GM23248 (cell line): Measurements from ENCODE around the gene LRMDA. TPM values are rescaled to one million over a fixed set of nuclear protein-coding genes. Genes with fewer than 3 reads are reported as not detected.

Experiments
- DNase-seq: peaks from one replicate; pipeline ENCODE4 v3.0.0-alpha.2; 2015
- H2AFZ ChIP-seq: fragments of 200-600 bp; sonication (generic); 2 replicates; pipeline ENCODE4 v1.6.1; 2016; ENCODE audit warnings: antibody characterized with exemption
- H3F3A ChIP-seq: fragments of 200-600 bp; sonication (generic); 2 replicates; pipeline ENCODE4 v1.6.1; 2016; ENCODE audit warnings: mild to moderate bottlenecking, antibody characterized with exemption, mixed run types; ENCODE audit not compliant: insufficient read depth
- H3K27ac ChIP-seq: fragments of 200-600 bp; sonication (generic); 2 replicates; pipeline ENCODE4 v1.5.1; 2016; ENCODE audit warnings: mild to moderate bottlenecking
- H3K27me3 ChIP-seq: fragments of 200-600 bp; sonication (generic); replicated peaks from 2 replicates; pipeline ENCODE4 v1.6.1; 2016; ENCODE audit warnings: mild to moderate bottlenecking; ENCODE audit not compliant: insufficient read depth
- H3K36me3 ChIP-seq: fragments of 200-600 bp; sonication (generic); 2 replicates; pipeline ENCODE4 v1.6.1; 2016; ENCODE audit warnings: low read depth, mild to moderate bottlenecking
- H3K4me1 ChIP-seq: fragments of 200-600 bp; sonication (generic); 2 replicates; pipeline ENCODE4 v1.6.1; 2016; ENCODE audit warnings: mild to moderate bottlenecking; ENCODE audit not compliant: insufficient read depth
- H3K4me2 ChIP-seq: fragments of 200-600 bp; sonication (generic); one replicate; pipeline ENCODE4 v1.6.1; 2016; ENCODE audit warnings: mild to moderate bottlenecking; ENCODE audit not compliant: unreplicated experiment
- H3K4me3 ChIP-seq: fragments of 200-600 bp; sonication (generic); 2 replicates; pipeline ENCODE4 v1.5.1; 2016; ENCODE audit warnings: mild to moderate bottlenecking
- H3K79me2 ChIP-seq: fragments of 200-600 bp; sonication (generic); 2 replicates; pipeline ENCODE4 v1.6.1; 2016; ENCODE audit warnings: mild to moderate bottlenecking; ENCODE audit not compliant: insufficient read depth
- H3K9ac ChIP-seq: fragments of 200-600 bp; sonication (generic); 2 replicates; pipeline ENCODE4 v1.6.1; 2016; ENCODE audit warnings: mild to moderate bottlenecking
- H3K9me2 ChIP-seq: fragments of 200-600 bp; sonication (generic); 2 replicates; pipeline ENCODE4 v1.6.1; 2016; ENCODE audit warnings: mixed run types, mild to moderate bottlenecking, moderate library complexity; ENCODE audit not compliant: insufficient read depth
- H3K9me3 ChIP-seq: fragments of 200-600 bp; sonication (generic); one replicate; pipeline ENCODE4 v1.6.1; 2017; ENCODE audit warnings: low read depth
- H4K20me1 ChIP-seq: fragments of 200-600 bp; sonication (generic); 2 replicates; pipeline ENCODE4 v1.6.0; 2016; ENCODE audit not compliant: insufficient read depth
- EZH2 ChIP-seq: fragments of 200-600 bp; sonication (generic); IDR thresholded peaks from 2 replicates; pipeline ENCODE4 v1.6.1; 2018; ENCODE audit warnings: antibody characterized with exemption, mild to moderate bottlenecking; ENCODE audit not compliant: insufficient read depth, poor library complexity, severe bottlenecking
- EZH2phosphoT487 ChIP-seq: fragments of 200-600 bp; sonication (generic); IDR thresholded peaks from 2 replicates; pipeline ENCODE4 v1.6.1; 2018; ENCODE audit warnings: antibody characterized with exemption, moderate library complexity, mild to moderate bottlenecking, low read depth; ENCODE audit not compliant: insufficient read depth
- WGBS, 2 experiments: methylation state at CpG; one replicate each; pipeline ENCODE4 v1.1.6; 2015 to 2017; ENCODE audit warnings: low lambda C conversion rate in 2 of 2, low coverage in 1 of 2; ENCODE audit errors: missing lambda C conversion rate in 2 of 2; 5-methylcytosine and 5-hydroxymethylcytosine counted together
- in situ Hi-C: fragments of 300-500 bp; cut with MboI; formaldehyde crosslinking; loops from 2 replicates; pipeline ENCODE4 v1.15.0; 2020
- polyA plus RNA-seq: library from polyadenylated mRNA; unstranded; fragments of >200 nt; fragmentation: Nextera tagmentation; extraction: Ambion mirVana; gene quantifications from 2 replicates; pipeline ENCODE4 v1.2.1, GENCODE V29; 2016
- total RNA-seq: library from RNA; depleted of rRNA; stranded (reverse); fragments of >200 nt; shearing (Covaris generic); gene quantifications from 2 replicates; pipeline ENCODE4 v1.2.3, GENCODE V29; 2014

LRMDA gene
- total and polyA plus RNA-seq, 2 experiments from 2014 or later, result 2.6 TPM; not detected in 1

GRCh38 chr10:76205361-76205760 lies 773.9 kb downstream of the LRMDA start:
- no peaks in the 10 kb centered on the region for H3K79me2 ChIP-seq
- peak overlapping the region; percentile 44 for H3K27ac ChIP-seq
- 25 to 27% methylated on average over 2 of the region's 2 CpGs for WGBS, 2 experiments
- in situ Hi-C loops, result no loop called here
- H4K20me1 ChIP-seq, result no peaks in the 10 kb centered on the region
- no peaks in the 10 kb centered on the region for H3K27me3 ChIP-seq
- peaks cover 38% of the 10 kb centered on the region for H3K4me1 ChIP-seq
- no peak for TF ChIP-seq EZH2
- TF ChIP-seq EZH2phosphoT487, result no peak
- H2AFZ ChIP-seq, result no peak overlapping the region
- H3K4me3 ChIP-seq, result no peak overlapping the region
- no peaks in the 10 kb centered on the region for H3K36me3 ChIP-seq
- H3K9me3 ChIP-seq, result no peaks in the 10 kb centered on the region
- H3F3A ChIP-seq, result peaks cover 33% of the 10 kb centered on the region
- H3K9ac ChIP-seq, result no peak overlapping the region
- H3K9me2 ChIP-seq, result no peaks in the 10 kb centered on the region
- peak overlapping the region; percentile 26 for H3K4me2 ChIP-seq
- peak; percentile 76 for DNase-seq

- Histone ChIP-seq H3K9ac (no peak overlapping the region), H3K9me2 (no peaks in the 10 kb centered on the region), H3K27ac (no peak overlapping the region), H3K4me1 (peaks cover 36% of the 10 kb centered on the region), H3F3A (peaks cover 39% of the 10 kb centered on the region), H3K4me2 (no peak overlapping the region), H3K36me3 (no peaks in the 10 kb centered on the region), H4K20me1 (no peaks in the 10 kb centered on the region), H3K79me2 (no peaks in the 10 kb centered on the region), H3K4me3 (no peak overlapping the region), H3K27me3 (no peaks in the 10 kb centered on the region), H3K9me3 (no peaks in the 10 kb centered on the region), H2AFZ (no peak overlapping the region)
- no peak for TF ChIP-seq EZH2phosphoT487
- no peak for TF ChIP-seq EZH2
- 96 to 98% methylated on average over 8 of the region's 8 CpGs for WGBS, 2 experiments
- in situ Hi-C loops, result no loop called here
- DNase-seq, result no peak
Measured at GRCh38 chr10:76206797-76207352, 775.5 kb downstream of the LRMDA start.

GRCh38 chr10:76209135-76209534 lies 777.7 kb downstream of the LRMDA start:
- no peak overlapping the region for H3K4me3 ChIP-seq
- H3K27ac ChIP-seq, result no peak overlapping the region
- no peaks in the 10 kb centered on the region for H3K9me2 ChIP-seq
- in situ Hi-C loops, result no loop called here
- TF ChIP-seq EZH2phosphoT487 (no peak), EZH2 (no peak)
- H3K4me2 ChIP-seq, result no peak overlapping the region
- 84 to 85% methylated on average over 5 of the region's 5 CpGs for WGBS, 2 experiments
- H4K20me1 ChIP-seq, result no peaks in the 10 kb centered on the region
- H3K79me2 ChIP-seq, result no peaks in the 10 kb centered on the region
- peaks cover 17% of the 10 kb centered on the region for H3F3A ChIP-seq
- H3K4me1 ChIP-seq, result peaks cover 16% of the 10 kb centered on the region
- no peak overlapping the region for H3K9ac ChIP-seq
- no peak overlapping the region for H2AFZ ChIP-seq
- peak; percentile 72 for DNase-seq
- no peaks in the 10 kb centered on the region for H3K36me3 ChIP-seq
- no peaks in the 10 kb centered on the region for H3K9me3 ChIP-seq
- H3K27me3 ChIP-seq, result no peaks in the 10 kb centered on the region

GRCh38 chr10:76210211-76210610 lies 778.8 kb downstream of the LRMDA start:
- Histone ChIP-seq H3K9me2 (no peaks in the 10 kb centered on the region), H3K36me3 (no peaks in the 10 kb centered on the region), H3K27ac (no peak overlapping the region), H4K20me1 (no peaks in the 10 kb centered on the region), H3K79me2 (no peaks in the 10 kb centered on the region), H3K9me3 (no peaks in the 10 kb centered on the region), H3K4me1 (peaks cover 9% of the 10 kb centered on the region), H3F3A (peaks cover 6% of the 10 kb centered on the region), H2AFZ (no peak overlapping the region), H3K4me2 (no peak overlapping the region), H3K27me3 (no peaks in the 10 kb centered on the region), H3K9ac (no peak overlapping the region), H3K4me3 (no peak overlapping the region)
- WGBS, 2 experiments, result 63 to 68% methylated on average over 3 of the region's 3 CpGs
- in situ Hi-C loops, result no loop called here
- peak; percentile 40 for DNase-seq
- TF ChIP-seq EZH2 (no peak), EZH2phosphoT487 (no peak)

GRCh38 chr10:76211691-76212090 lies 780.3 kb downstream of the LRMDA start:
- WGBS, 2 experiments, result 95 to 100% methylated on average over 1 of the region's 1 CpG
- no peak for DNase-seq

More at GRCh38 chr10:76211691-76212090, 780.3 kb downstream of the LRMDA start:
- Histone ChIP-seq H2AFZ (no peak overlapping the region), H3K27ac (no peak overlapping the region), H3K27me3 (no peaks in the 10 kb centered on the region), H3K4me3 (no peak overlapping the region), H3K79me2 (no peaks in the 10 kb centered on the region), H3K4me1 (no peaks in the 10 kb centered on the region; the same call in 1 of the 2 replicates), H3K4me2 (no peak overlapping the region), H3F3A (peaks cover 6% of the 10 kb centered on the region; the same call in 1 of the 2 replicates), H3K9ac (no peak overlapping the region), H3K9me3 (no peaks in the 10 kb centered on the region), H3K9me2 (no peaks in the 10 kb centered on the region), H3K36me3 (no peaks in the 10 kb centered on the region), H4K20me1 (no peaks in the 10 kb centered on the region)
- no peak for TF ChIP-seq EZH2
- TF ChIP-seq EZH2phosphoT487, result no peak
- in situ Hi-C loops, result no loop called here
